ENCODE data around the gene YWHAG.

YWHAG gene

GRCh38 chr7:76346097-76346496 is 12.7 kb downstream of the YWHAG start:
- DNase-seq (ENCODE audit: low read depth, low spot score): no peak
- ChIA-PET CTCF (no interaction called here), POLR2A (no interaction called here)
- TF ChIP-seq, protein P1, sequence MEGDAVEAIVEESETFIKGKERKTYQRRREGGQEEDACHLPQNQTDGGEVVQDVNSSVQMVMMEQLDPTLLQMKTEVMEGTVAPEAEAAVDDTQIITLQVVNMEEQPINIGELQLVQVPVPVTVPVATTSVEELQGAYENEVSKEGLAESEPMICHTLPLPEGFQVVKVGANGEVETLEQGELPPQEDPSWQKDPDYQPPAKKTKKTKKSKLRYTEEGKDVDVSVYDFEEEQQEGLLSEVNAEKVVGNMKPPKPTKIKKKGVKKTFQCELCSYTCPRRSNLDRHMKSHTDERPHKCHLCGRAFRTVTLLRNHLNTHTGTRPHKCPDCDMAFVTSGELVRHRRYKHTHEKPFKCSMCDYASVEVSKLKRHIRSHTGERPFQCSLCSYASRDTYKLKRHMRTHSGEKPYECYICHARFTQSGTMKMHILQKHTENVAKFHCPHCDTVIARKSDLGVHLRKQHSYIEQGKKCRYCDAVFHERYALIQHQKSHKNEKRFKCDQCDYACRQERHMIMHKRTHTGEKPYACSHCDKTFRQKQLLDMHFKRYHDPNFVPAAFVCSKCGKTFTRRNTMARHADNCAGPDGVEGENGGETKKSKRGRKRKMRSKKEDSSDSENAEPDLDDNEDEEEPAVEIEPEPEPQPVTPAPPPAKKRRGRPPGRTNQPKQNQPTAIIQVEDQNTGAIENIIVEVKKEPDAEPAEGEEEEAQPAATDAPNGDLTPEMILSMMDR (IDR thresholded peaks at IDR 0.05; ENCODE audit: insufficient read depth, low read length, missing control alignments): no peak
- H3K4me3 ChIP-seq (ENCODE audit: low read depth, low read length): no peak overlapping the region

- ChIA-PET POLR2A (interaction anchor here (1.6 kb wide), 1 partner anchor 15 kb away, joined by 3 read pairs; the partner anchor contains the start of gene YWHAG), CTCF (interaction anchor here (0.6 kb wide), 1 partner anchor 31 kb away, joined by 3 read pairs; no protein-coding TSS in a partner anchor)
- DNase-seq (ENCODE audit: low read depth, low spot score): no peak
- H3K4me3 ChIP-seq (ENCODE audit: low read depth, low read length): no peak overlapping the region
- TF ChIP-seq, protein P1 (IDR thresholded peaks at IDR 0.05; ENCODE audit: insufficient read depth, low read length, missing control alignments): no peak
Observed at GRCh38 chr7:76343931-76344321, 14.9 kb downstream of the YWHAG start.

DNA sequence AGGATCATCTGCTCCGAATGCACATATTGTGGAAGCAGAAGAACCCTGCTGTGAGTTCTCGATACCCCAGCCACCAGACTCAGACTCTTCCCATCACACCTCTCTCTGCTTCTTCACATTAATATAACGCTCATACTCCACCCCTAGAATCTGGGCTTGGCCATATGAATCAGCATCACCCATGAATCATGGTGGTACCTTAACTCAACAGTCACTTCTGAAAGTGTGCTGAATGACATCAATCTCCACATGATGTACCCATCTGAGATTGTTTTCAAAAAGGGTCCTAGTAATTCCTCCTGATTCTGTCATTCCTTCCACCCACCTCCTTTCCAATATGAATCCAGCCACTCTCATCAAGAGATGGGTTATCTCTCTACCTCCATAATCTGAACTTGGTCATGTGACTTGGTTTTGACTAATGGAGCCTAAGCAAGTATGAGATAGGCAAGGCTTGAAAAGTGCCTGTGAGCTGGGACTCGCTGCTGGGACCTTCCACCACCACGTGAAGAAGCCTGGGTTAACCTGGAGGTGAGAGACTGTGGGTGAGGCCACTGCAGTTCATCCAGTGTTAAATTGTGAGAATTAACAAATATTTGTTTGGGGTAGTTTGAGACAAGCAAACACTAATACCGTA is 15.4 kb downstream of the YWHAG start:
- ChIA-PET POLR2A (interaction anchor here (1.1 to 1.6 kb wide), 2 partner anchors 9 to 15 kb away, joined by 3 to 5 read pairs; partner anchors contain the start of gene YWHAG), CTCF (interaction anchor here (0.6 to 1.0 kb wide), 2 partner anchors 15 to 30 kb away, joined by 3 read pairs; partner anchors contain the start of gene YWHAG)

DNA sequence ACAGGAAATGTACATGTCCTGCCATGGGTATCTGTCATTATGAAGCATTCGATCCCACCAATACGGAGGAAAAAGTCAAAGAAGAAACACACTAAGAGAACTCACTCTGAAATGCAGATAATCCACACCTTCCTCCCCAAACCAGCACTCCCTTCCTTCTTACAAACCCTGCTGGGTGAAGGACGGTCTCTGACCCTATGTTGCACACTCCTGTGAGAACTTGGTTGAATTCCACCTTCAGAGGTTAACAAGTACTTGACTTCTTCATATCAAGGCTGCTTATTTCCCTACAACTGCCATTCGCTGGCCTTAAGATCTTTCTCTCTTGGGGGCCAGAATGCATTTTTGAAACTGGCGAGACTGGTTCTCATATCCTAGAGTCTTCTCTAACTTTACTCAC is 16.6 kb downstream of the YWHAG start:
- DNase-seq (ENCODE audit: low read depth, low spot score): no peak
- POLR2A ChIA-PET: interaction anchor here (1.1 kb wide), 1 partner anchor 10 kb away, joined by 5 read pairs; no protein-coding TSS in a partner anchor
- H3K4me3 ChIP-seq (ENCODE audit: low read depth, low read length): no peak overlapping the region
- CTCF ChIA-PET: interaction anchor here (1.0 kb wide), 1 partner anchor 17 kb away, joined by 3 read pairs; the partner anchor contains the start of gene YWHAG
- TF ChIP-seq, protein P1 (IDR thresholded peaks at IDR 0.05; ENCODE audit: insufficient read depth, low read length, missing control alignments): no peak

More for the DNA sequence above, 15.4 kb downstream of the YWHAG start:
- TF ChIP-seq, protein P1 (IDR thresholded peaks at IDR 0.05; ENCODE audit: insufficient read depth, low read length, missing control alignments): no peak
- no peak overlapping the region for H3K4me3 ChIP-seq (ENCODE audit: low read depth, low read length)
- DNase-seq (ENCODE audit: low read depth, low spot score): no peak

- DNase-seq (ENCODE audit: low read depth, low spot score): peak; percentile 64
- TF ChIP-seq, protein P1 (IDR thresholded peaks at IDR 0.05; ENCODE audit: insufficient read depth, low read length, missing control alignments): no peak
- CTCF ChIA-PET: interaction anchor here (0.7 kb wide), 1 partner anchor 42 kb away, joined by 4 read pairs; no protein-coding TSS in a partner anchor
- POLR2A ChIA-PET: no interaction called here
- no peak overlapping the region for H3K4me3 ChIP-seq (ENCODE audit: low read depth, low read length)
Observed at GRCh38 chr7:76340617-76341131, 18.1 kb downstream of the YWHAG start.
